Ishikawa (cell line): ENCODE measurements around the gene KIAA1217.

Experiments
- CREB1 ChIP-seq: IDR thresholded peaks from 2 replicates; pipeline ENCODE4 v1.6.1; 2012; ENCODE audit warnings: low read depth
- EGR1 ChIP-seq: IDR thresholded peaks from 2 replicates; pipeline ENCODE4 v1.6.1; 2012
- EP300 ChIP-seq: IDR thresholded peaks from 2 replicates; pipeline ENCODE4 v1.6.1; 2012; ENCODE audit warnings: borderline replicate concordance
- FOXM1 ChIP-seq: IDR thresholded peaks from 2 replicates; pipeline ENCODE4 v1.6.1; 2012; ENCODE audit warnings: low read depth, borderline replicate concordance
- MAX ChIP-seq: IDR thresholded peaks from 2 replicates; pipeline ENCODE4 v1.6.1; 2012
- RAD21 ChIP-seq: IDR thresholded peaks from 2 replicates; pipeline ENCODE4 v1.6.1; 2012; ENCODE audit warnings: low read depth
- REST ChIP-seq: IDR thresholded peaks from 2 replicates; pipeline ENCODE4 v1.6.1; 2012; ENCODE audit warnings: low read depth, mild to moderate bottlenecking
- TAF1 ChIP-seq: IDR thresholded peaks from 2 replicates; pipeline ENCODE4 v1.6.1; 2012; ENCODE audit warnings: low read depth, mild to moderate bottlenecking
- TCF12 ChIP-seq: IDR thresholded peaks from 2 replicates; pipeline ENCODE4 v1.6.1; 2012; ENCODE audit warnings: low read depth
- TEAD4 ChIP-seq: IDR thresholded peaks from 2 replicates; pipeline ENCODE4 v1.6.1; 2012
- USF1 ChIP-seq: IDR thresholded peaks from 2 replicates; pipeline ENCODE4 v1.6.1; 2012
- YY1 ChIP-seq: IDR thresholded peaks from 2 replicates; pipeline ENCODE4 v1.6.1; 2012; ENCODE audit warnings: low read depth
- ZBTB7A ChIP-seq: IDR thresholded peaks from 2 replicates; pipeline ENCODE4 v1.6.1; 2012; ENCODE audit warnings: low read depth

GRCh38 chr10:24449321-24449740 is 240.4 kb downstream of the KIAA1217 start:
- TF ChIP-seq CREB1 (no peak), EP300 (no peak), TEAD4 (no peak), REST (no peak), YY1 (no peak), RAD21 (no peak), EGR1 (no peak), USF1 (no peak), TAF1 (no peak), FOXM1 (no peak), TCF12 (no peak), MAX (no peak), ZBTB7A (no peak)
